Neural progenitor cell (in vitro differentiated cells): ENCODE data around the gene MRAP.

Experiments
- CTCF ChIP-seq: fragments of 200-600 bp; sonication (generic); IDR thresholded peaks from 2 replicates; pipeline ENCODE4 v1.5.1; 2017; ENCODE audit warnings: antibody characterized with exemption, mild to moderate bottlenecking
- EZH2 ChIP-seq: fragments of 200-600 bp; sonication (generic); IDR thresholded peaks from 2 replicates; pipeline ENCODE4 v1.6.1; 2017; ENCODE audit warnings: antibody characterized with exemption, mild to moderate bottlenecking, moderate library complexity
- EZH2phosphoT487 ChIP-seq: fragments of 200-600 bp; sonication (generic); IDR thresholded peaks from 2 replicates; pipeline ENCODE4 v1.6.1; 2017; ENCODE audit warnings: antibody characterized with exemption

DNA sequence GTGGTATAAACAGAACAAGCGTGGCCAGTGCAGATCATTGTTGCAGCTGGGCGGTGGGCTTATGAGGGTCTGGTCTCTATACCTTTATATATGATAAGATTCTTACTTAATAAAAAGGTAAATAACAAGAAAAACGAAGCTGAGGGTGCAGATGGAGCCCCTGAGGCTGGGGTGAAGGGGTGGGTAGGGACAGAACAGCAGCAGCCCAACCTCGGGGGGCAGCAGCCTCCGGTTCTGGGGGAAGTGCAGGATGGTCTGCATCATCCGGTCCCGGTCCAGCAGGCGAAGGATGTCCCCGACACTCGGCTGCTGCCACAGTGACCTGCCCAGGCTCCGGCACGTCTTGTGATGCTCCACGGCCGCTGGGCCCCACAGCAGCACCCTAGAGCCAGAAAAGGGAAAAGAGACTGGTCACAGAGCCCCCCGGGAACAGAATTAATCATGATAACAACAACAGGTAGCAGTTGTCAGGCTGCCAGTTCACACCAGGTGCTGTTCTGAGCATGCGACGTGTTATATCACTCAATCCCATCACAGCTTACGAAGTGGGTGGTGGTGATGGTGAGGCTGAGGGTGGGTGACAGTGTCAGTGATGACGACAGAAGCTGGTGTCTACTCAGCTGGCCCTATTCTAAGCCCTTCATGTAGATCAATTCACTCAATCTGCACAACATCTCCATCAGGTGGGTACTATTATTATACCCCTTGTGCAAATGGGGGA, 35.5 kb downstream of the MRAP start:
- TF ChIP-seq CTCF = no peak
- no peak for TF ChIP-seq EZH2phosphoT487
- no peak for TF ChIP-seq EZH2
